K562 (cell line): Measurements from ENCODE around the gene CCL19. TPM values are rescaled to one million over a fixed set of nuclear protein-coding genes. Genes with fewer than 3 reads are reported as not detected.

ENCODE experiments used
- CHD1 ChIP-seq: fragments of 200-600 bp; sonication (generic); IDR thresholded peaks from one replicate; pipeline ENCODE4 v1.6.1; 2012; ENCODE audit warnings: mild to moderate bottlenecking, moderate library complexity, low read length, inconsistent platforms
- ERF ChIP-seq: fragments of 450-650 bp; formaldehyde crosslinking; IDR thresholded peaks from 2 replicates; pipeline ENCODE4 v1.4.0; 2020; ENCODE audit warnings: mild to moderate bottlenecking, mixed read lengths
- ETS2 ChIP-seq: IDR thresholded peaks from 2 replicates; pipeline ENCODE4 v1.6.1; 2016; ENCODE audit warnings: borderline replicate concordance, missing genetic modification characterization, mild to moderate bottlenecking, moderate library complexity, missing compliant biosample characterization; ENCODE audit not compliant: poor library complexity, severe bottlenecking
- ETV5 ChIP-seq: sonication (generic); formaldehyde crosslinking; IDR thresholded peaks from 2 replicates; pipeline ENCODE4 v1.4.0; 2020; ENCODE audit warnings: low read depth, mild to moderate bottlenecking, missing genetic modification reagents
- HEY1 ChIP-seq: fragments of 250-450 bp; sonication (Bioruptor Pico); IDR thresholded peaks from 2 replicates; pipeline ENCODE4 v1.5.0; 2020; ENCODE audit warnings: mild to moderate bottlenecking, moderate library complexity, borderline replicate concordance
- HMG20A ChIP-seq: fragments of 450-650 bp; formaldehyde crosslinking; conservative IDR thresholded peaks from 2 replicates; pipeline ENCODE4 v1.4.0; 2020; ENCODE audit warnings: mild to moderate bottlenecking, mixed read lengths
- MTA1 ChIP-seq: fragments of 450-650 bp; IDR thresholded peaks from 2 replicates; pipeline ENCODE4 v1.6.1; 2017; ENCODE audit warnings: borderline replicate concordance
- SLC30A9 ChIP-seq: fragments of 250-450 bp; sonication (Bioruptor Pico); IDR thresholded peaks from 2 replicates; pipeline ENCODE4 v1.8.0; 2022; ENCODE audit warnings: mild to moderate bottlenecking, moderate library complexity
- ZBTB7A ChIP-seq: IDR thresholded peaks from 2 replicates; pipeline ENCODE4 v1.6.1; 2011; ENCODE audit warnings: low read depth, mild to moderate bottlenecking, low read length, moderate library complexity, borderline replicate concordance; ENCODE audit not compliant: control insufficient read depth
- polyA plus RNA-seq, 8 experiments: library from polyadenylated mRNA; depleted of rRNA in 4 of 8; stranded (reverse) in 5 of 8; unstranded in 3 of 8; fragments of >200 nt; fragmentation: Nextera tagmentation in 2 of 8; fragmentation: Illumina TruSeq in 1 of 8; extraction: Ambion mirVana in 2 of 8; extraction: Trizol in 1 of 8; gene quantifications; 2 replicates each; pipeline versions ENCODE4 v1.2.1 to v1.2.3, GENCODE V29; 2011 to 2014; ENCODE audit warnings: inconsistent platforms in 1 of 8, missing spikeins in 1 of 8
- total RNA-seq, 7 experiments: library from RNA; depleted of rRNA in 6 of 7; stranded (reverse); fragments of >200 nt in 6 of 7; fragmentation: Illumina TruSeq in 2 of 7; extraction: Trizol in 2 of 7; gene quantifications; 2 replicates each; pipeline versions ENCODE4 v1.2.1 to v1.2.3, GENCODE V29; 2011 to 2021; ENCODE audit warnings: low replicate concordance in 1 of 7
- TF ChIP-seq, protein P1 (sequence below): sonication (generic); formaldehyde crosslinking; IDR thresholded peaks from 2 replicates; pipeline ENCODE4 v1.8.0; 2022; ENCODE audit warnings: mild to moderate bottlenecking, missing genetic modification reagents
- TF ChIP-seq, protein P2 (sequence below): fragments of 200-600 bp; sonication (generic); IDR thresholded peaks from one replicate; pipeline ENCODE4 v1.6.1; 2012; ENCODE audit warnings: mild to moderate bottlenecking, low read depth, low read length, inconsistent platforms

CCL19 gene
- total and polyA plus RNA-seq, 9 of the 15 experiments (the other 6 are each of a cell fraction or from before 2014, with no cell fraction given) = not detected

DNA sequence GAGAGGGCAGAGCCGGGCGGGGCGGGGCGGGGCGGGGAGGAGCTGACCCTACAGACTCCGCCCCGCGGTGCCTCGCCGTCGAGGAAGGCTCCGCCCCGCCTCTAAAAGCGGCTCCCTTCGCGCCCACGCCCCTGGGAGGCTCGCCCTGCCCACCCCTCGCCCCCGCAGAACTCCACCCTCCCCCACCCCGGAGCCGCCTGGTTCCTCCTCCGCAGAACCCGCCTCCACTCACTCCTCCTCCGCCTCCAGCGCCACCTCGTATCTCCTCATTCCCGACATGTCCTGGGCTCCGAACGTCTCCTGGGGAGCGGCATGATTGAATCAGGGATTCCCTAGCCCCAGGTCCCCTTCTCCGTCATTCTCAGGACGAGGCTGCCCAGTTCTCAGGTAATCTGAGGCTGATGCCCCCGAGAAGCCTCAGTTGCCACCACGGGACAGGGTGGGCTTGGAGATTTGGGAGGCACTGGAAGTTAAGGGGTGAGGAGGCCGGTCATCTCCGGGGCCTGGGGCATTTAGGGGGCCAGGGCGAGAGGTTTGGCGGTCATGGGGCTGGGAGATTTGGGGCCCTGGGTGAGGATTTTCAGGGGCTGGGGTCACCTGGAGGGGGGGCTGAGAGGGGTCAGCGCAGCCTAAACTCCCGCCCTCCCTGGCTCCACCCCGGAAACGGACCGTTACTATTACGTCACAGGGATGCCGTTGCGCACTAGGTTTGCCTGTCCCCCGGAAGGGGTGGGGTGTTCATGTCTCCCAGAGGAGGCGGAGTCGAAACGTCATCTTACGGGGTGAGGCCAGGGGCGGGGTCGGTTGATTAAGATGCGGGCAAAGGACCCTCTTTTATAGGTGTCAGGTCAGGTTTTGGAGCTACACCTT is 25.5 kb downstream of the CCL19 start (continued):
- TF ChIP-seq HMG20A (CRISPR knock-in tag) = no peak
- TF ChIP-seq ERF (CRISPR knock-in tag) = no peak
- TF ChIP-seq ETV5 (CRISPR knock-in tag) = peak; percentile 53; the same call in 1 of the 2 replicates
- no peak for TF ChIP-seq HEY1 (CRISPR knock-in tag)
- no peak for TF ChIP-seq MTA1
- TF ChIP-seq ZBTB7A = peak; percentile 96
- TF ChIP-seq, protein P1, sequence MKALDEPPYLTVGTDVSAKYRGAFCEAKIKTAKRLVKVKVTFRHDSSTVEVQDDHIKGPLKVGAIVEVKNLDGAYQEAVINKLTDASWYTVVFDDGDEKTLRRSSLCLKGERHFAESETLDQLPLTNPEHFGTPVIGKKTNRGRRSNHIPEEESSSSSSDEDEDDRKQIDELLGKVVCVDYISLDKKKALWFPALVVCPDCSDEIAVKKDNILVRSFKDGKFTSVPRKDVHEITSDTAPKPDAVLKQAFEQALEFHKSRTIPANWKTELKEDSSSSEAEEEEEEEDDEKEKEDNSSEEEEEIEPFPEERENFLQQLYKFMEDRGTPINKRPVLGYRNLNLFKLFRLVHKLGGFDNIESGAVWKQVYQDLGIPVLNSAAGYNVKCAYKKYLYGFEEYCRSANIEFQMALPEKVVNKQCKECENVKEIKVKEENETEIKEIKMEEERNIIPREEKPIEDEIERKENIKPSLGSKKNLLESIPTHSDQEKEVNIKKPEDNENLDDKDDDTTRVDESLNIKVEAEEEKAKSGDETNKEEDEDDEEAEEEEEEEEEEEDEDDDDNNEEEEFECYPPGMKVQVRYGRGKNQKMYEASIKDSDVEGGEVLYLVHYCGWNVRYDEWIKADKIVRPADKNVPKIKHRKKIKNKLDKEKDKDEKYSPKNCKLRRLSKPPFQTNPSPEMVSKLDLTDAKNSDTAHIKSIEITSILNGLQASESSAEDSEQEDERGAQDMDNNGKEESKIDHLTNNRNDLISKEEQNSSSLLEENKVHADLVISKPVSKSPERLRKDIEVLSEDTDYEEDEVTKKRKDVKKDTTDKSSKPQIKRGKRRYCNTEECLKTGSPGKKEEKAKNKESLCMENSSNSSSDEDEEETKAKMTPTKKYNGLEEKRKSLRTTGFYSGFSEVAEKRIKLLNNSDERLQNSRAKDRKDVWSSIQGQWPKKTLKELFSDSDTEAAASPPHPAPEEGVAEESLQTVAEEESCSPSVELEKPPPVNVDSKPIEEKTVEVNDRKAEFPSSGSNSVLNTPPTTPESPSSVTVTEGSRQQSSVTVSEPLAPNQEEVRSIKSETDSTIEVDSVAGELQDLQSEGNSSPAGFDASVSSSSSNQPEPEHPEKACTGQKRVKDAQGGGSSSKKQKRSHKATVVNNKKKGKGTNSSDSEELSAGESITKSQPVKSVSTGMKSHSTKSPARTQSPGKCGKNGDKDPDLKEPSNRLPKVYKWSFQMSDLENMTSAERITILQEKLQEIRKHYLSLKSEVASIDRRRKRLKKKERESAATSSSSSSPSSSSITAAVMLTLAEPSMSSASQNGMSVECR (CRISPR knock-in tag) = 0 out of 2 replicates have a peak, but pooled peaks have one; percentile 45
- no peak for TF ChIP-seq ETS2 (tag)
- no peak for TF ChIP-seq CHD1
- TF ChIP-seq, protein P2, sequence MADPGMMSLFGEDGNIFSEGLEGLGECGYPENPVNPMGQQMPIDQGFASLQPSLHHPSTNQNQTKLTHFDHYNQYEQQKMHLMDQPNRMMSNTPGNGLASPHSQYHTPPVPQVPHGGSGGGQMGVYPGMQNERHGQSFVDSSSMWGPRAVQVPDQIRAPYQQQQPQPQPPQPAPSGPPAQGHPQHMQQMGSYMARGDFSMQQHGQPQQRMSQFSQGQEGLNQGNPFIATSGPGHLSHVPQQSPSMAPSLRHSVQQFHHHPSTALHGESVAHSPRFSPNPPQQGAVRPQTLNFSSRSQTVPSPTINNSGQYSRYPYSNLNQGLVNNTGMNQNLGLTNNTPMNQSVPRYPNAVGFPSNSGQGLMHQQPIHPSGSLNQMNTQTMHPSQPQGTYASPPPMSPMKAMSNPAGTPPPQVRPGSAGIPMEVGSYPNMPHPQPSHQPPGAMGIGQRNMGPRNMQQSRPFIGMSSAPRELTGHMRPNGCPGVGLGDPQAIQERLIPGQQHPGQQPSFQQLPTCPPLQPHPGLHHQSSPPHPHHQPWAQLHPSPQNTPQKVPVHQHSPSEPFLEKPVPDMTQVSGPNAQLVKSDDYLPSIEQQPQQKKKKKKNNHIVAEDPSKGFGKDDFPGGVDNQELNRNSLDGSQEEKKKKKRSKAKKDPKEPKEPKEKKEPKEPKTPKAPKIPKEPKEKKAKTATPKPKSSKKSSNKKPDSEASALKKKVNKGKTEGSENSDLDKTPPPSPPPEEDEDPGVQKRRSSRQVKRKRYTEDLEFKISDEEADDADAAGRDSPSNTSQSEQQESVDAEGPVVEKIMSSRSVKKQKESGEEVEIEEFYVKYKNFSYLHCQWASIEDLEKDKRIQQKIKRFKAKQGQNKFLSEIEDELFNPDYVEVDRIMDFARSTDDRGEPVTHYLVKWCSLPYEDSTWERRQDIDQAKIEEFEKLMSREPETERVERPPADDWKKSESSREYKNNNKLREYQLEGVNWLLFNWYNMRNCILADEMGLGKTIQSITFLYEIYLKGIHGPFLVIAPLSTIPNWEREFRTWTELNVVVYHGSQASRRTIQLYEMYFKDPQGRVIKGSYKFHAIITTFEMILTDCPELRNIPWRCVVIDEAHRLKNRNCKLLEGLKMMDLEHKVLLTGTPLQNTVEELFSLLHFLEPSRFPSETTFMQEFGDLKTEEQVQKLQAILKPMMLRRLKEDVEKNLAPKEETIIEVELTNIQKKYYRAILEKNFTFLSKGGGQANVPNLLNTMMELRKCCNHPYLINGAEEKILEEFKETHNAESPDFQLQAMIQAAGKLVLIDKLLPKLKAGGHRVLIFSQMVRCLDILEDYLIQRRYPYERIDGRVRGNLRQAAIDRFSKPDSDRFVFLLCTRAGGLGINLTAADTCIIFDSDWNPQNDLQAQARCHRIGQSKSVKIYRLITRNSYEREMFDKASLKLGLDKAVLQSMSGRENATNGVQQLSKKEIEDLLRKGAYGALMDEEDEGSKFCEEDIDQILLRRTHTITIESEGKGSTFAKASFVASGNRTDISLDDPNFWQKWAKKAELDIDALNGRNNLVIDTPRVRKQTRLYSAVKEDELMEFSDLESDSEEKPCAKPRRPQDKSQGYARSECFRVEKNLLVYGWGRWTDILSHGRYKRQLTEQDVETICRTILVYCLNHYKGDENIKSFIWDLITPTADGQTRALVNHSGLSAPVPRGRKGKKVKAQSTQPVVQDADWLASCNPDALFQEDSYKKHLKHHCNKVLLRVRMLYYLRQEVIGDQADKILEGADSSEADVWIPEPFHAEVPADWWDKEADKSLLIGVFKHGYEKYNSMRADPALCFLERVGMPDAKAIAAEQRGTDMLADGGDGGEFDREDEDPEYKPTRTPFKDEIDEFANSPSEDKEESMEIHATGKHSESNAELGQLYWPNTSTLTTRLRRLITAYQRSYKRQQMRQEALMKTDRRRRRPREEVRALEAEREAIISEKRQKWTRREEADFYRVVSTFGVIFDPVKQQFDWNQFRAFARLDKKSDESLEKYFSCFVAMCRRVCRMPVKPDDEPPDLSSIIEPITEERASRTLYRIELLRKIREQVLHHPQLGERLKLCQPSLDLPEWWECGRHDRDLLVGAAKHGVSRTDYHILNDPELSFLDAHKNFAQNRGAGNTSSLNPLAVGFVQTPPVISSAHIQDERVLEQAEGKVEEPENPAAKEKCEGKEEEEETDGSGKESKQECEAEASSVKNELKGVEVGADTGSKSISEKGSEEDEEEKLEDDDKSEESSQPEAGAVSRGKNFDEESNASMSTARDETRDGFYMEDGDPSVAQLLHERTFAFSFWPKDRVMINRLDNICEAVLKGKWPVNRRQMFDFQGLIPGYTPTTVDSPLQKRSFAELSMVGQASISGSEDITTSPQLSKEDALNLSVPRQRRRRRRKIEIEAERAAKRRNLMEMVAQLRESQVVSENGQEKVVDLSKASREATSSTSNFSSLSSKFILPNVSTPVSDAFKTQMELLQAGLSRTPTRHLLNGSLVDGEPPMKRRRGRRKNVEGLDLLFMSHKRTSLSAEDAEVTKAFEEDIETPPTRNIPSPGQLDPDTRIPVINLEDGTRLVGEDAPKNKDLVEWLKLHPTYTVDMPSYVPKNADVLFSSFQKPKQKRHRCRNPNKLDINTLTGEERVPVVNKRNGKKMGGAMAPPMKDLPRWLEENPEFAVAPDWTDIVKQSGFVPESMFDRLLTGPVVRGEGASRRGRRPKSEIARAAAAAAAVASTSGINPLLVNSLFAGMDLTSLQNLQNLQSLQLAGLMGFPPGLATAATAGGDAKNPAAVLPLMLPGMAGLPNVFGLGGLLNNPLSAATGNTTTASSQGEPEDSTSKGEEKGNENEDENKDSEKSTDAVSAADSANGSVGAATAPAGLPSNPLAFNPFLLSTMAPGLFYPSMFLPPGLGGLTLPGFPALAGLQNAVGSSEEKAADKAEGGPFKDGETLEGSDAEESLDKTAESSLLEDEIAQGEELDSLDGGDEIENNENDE = no peak
- TF ChIP-seq SLC30A9 (CRISPR knock-in tag) = no peak
